HG02623 (cell line): ENCODE data around the gene NUP210L.
"Not testable (repeated sequence)": the region's sequence is repeated elsewhere in the genome, so short reads cannot be mapped to it uniquely, and the experiment has no call there.

Experiments
- ATAC-seq: cut with Tn5 transposase; IDR thresholded peaks from one replicate; pipeline ENCODE4 v1.9.1; 2021; ENCODE audit warnings: moderate library complexity; ENCODE audit not compliant: unreplicated experiment

NUP210L gene

GRCh38 chr1:153995640-153996039 is 159.2 kb downstream of the NUP210L start:
- ATAC-seq: no peak

GRCh38 chr1:153995202-153995601 is 159.7 kb downstream of the NUP210L start:
- ATAC-seq: no peak

- ATAC-seq: no peak
Observed at GRCh38 chr1:153991806-153992205, 163.1 kb downstream of the NUP210L start.

- no peak for ATAC-seq
Observed at GRCh38 chr1:153991151-153991630, 163.7 kb downstream of the NUP210L start.

- peak; percentile 72 for ATAC-seq
Observed at GRCh38 chr1:153990468-153991150, 164.3 kb downstream of the NUP210L start, which contains the start of gene RPS27. RPS27 (plus strand) TSS chr1:153990762; CDS start chr1:153990797, 35 bp downstream.

- no peak for ATAC-seq
Observed at GRCh38 chr1:153987621-153988020, 167.3 kb downstream of the NUP210L start.

- ATAC-seq: no peak
Observed at GRCh38 chr1:153985941-153986761, 168.7 kb downstream of the NUP210L start, which contains the start of gene RAB13. RAB13 (minus strand) TSS chr1:153986339; CDS start chr1:153986236, 103 bp downstream.

- ATAC-seq: no peak
Observed at GRCh38 chr1:153985341-153985912, 169.4 kb downstream of the NUP210L start.

- ATAC-seq: no peak
Observed at GRCh38 chr1:153984123-153984894, 170.6 kb downstream of the NUP210L start.

GRCh38 chr1:153981735-153982134 is 173.1 kb downstream of the NUP210L start:
- ATAC-seq: not testable (repeated sequence)

- ATAC-seq: not testable (repeated sequence)
Observed at GRCh38 chr1:153979091-153979490, 175.8 kb downstream of the NUP210L start.

GRCh38 chr1:153978274-153978909 is 176.5 kb downstream of the NUP210L start:
- ATAC-seq: no peak

GRCh38 chr1:153977250-153978240 is 177.3 kb downstream of the NUP210L start, which contains the start of gene JTB:
JTB (minus strand) TSS chr1:153977674; CDS start chr1:153977252, 422 bp downstream.
- no peak for ATAC-seq

- no peak for ATAC-seq
Observed at GRCh38 chr1:153976819-153977249, 178.0 kb downstream of the NUP210L start.

- no peak for ATAC-seq
Observed at GRCh38 chr1:153973525-153973924, 181.3 kb downstream of the NUP210L start.

- no peak for ATAC-seq
Observed at GRCh38 chr1:153973071-153973470, 181.8 kb downstream of the NUP210L start.

GRCh38 chr1:153970346-153970745 is 184.5 kb downstream of the NUP210L start:
- no peak for ATAC-seq

- no peak for ATAC-seq
Observed at GRCh38 chr1:153968972-153969371, 185.9 kb downstream of the NUP210L start.

- ATAC-seq: no peak
Observed at GRCh38 chr1:153968408-153968807, 186.5 kb downstream of the NUP210L start.
